PC-9 (cell line): ENCODE results near the gene MFAP2.

Experiments used
- EZH2 ChIP-seq: fragments of 200-600 bp; sonication (generic); IDR thresholded peaks from 2 replicates; pipeline ENCODE4 v1.8.0; 2017; ENCODE audit warnings: antibody characterized with exemption, low read depth
- TF ChIP-seq, protein P1 (sequence below): fragments of 200-600 bp; sonication (generic); conservative IDR thresholded peaks from 2 replicates; pipeline ENCODE4 v1.6.1; 2017; ENCODE audit warnings: mixed run types, antibody characterized with exemption, mild to moderate bottlenecking, moderate library complexity

DNA sequence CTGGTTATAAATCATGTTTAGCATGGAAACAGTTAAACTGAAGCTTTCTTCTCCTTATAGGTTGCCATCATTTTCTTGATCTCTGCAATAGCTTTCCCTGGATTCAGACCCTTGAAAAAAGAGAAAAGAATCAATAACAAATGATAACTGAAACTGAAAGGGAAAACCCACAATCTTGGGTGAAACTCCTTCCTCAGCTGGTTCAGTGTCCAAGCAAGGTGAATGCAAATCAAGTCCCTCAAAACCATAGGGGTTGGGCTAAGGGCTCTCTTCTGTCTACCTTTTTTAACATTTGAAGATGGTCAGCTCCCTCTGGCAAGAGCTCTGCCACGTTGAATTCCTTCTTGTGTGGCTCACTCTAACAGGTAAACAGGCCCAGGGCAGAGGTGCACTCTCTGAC is 38.4 kb upstream of the MFAP2 start:
- TF ChIP-seq, protein P1, sequence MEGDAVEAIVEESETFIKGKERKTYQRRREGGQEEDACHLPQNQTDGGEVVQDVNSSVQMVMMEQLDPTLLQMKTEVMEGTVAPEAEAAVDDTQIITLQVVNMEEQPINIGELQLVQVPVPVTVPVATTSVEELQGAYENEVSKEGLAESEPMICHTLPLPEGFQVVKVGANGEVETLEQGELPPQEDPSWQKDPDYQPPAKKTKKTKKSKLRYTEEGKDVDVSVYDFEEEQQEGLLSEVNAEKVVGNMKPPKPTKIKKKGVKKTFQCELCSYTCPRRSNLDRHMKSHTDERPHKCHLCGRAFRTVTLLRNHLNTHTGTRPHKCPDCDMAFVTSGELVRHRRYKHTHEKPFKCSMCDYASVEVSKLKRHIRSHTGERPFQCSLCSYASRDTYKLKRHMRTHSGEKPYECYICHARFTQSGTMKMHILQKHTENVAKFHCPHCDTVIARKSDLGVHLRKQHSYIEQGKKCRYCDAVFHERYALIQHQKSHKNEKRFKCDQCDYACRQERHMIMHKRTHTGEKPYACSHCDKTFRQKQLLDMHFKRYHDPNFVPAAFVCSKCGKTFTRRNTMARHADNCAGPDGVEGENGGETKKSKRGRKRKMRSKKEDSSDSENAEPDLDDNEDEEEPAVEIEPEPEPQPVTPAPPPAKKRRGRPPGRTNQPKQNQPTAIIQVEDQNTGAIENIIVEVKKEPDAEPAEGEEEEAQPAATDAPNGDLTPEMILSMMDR, result no peak
- TF ChIP-seq EZH2, result no peak
